DOHH2 (cell line): ENCODE data around the gene PARPBP.
"Not testable (repeated sequence)": the region's sequence is repeated elsewhere in the genome, so short reads cannot be mapped to it uniquely, and the experiment has no call there.

Experiments
- H3F3A ChIP-seq: fragments of 200-600 bp; sonication (generic), shearing (Covaris generic); 2 replicates; pipeline ENCODE4 v1.6.0; 2016; ENCODE audit warnings: antibody characterized with exemption, mild to moderate bottlenecking; ENCODE audit not compliant: control insufficient read depth, insufficient read depth
- H3K27ac ChIP-seq: fragments of 200-600 bp; sonication (generic); 2 replicates; pipeline ENCODE4 v1.5.1; 2014; ENCODE audit warnings: low read depth, mild to moderate bottlenecking, low read length, moderate library complexity
- H3K27me3 ChIP-seq: fragments of 200-600 bp; sonication (generic); 2 replicates; pipeline ENCODE4 v1.6.1; 2014; ENCODE audit warnings: mild to moderate bottlenecking, low read length, mixed read lengths; ENCODE audit not compliant: control insufficient read depth
- H3K36me3 ChIP-seq: fragments of 200-600 bp; sonication (generic); 2 replicates; pipeline ENCODE4 v1.6.1; 2014; ENCODE audit warnings: mild to moderate bottlenecking, low read length, moderate library complexity, mixed read lengths; ENCODE audit not compliant: control insufficient read depth
- H3K4me1 ChIP-seq: fragments of 200-600 bp; sonication (generic); 2 replicates; pipeline ENCODE4 v1.6.1; 2014; ENCODE audit warnings: mild to moderate bottlenecking, low read length, mixed read lengths; ENCODE audit not compliant: control insufficient read depth
- H3K4me2 ChIP-seq: fragments of 200-600 bp; sonication (generic); 2 replicates; pipeline ENCODE4 v1.6.0; 2014; ENCODE audit warnings: mild to moderate bottlenecking, low read length, moderate library complexity
- H3K4me3 ChIP-seq: fragments of 200-600 bp; sonication (generic); 2 replicates; pipeline ENCODE4 v1.5.1; 2014; ENCODE audit warnings: mild to moderate bottlenecking, low read length, mixed read lengths
- H3K79me2 ChIP-seq: fragments of 200-600 bp; sonication (generic); 2 replicates; pipeline ENCODE4 v1.6.1; 2014; ENCODE audit warnings: mild to moderate bottlenecking, low read length, mixed read lengths; ENCODE audit not compliant: control insufficient read depth
- H3K9me2 ChIP-seq: fragments of 200-600 bp; sonication (generic); replicated peaks from 2 replicates; pipeline ENCODE4 v1.6.1; 2014; ENCODE audit warnings: mild to moderate bottlenecking, low read length, mixed read lengths; ENCODE audit not compliant: control insufficient read depth
- H3K9me3 ChIP-seq: fragments of 200-600 bp; sonication (generic); 2 replicates; pipeline ENCODE4 v1.6.1; 2014; ENCODE audit warnings: antibody characterized with exemption, low read length, mixed read lengths; ENCODE audit not compliant: control insufficient read depth, insufficient read depth
- H4K20me1 ChIP-seq: fragments of 200-600 bp; sonication (generic); 2 replicates; pipeline ENCODE4 v1.6.0; 2014; ENCODE audit warnings: low read depth, mild to moderate bottlenecking, antibody characterized with exemption, low read length, moderate library complexity; ENCODE audit not compliant: control insufficient read depth, insufficient read depth
- CTCF ChIP-seq: fragments of 200-600 bp; sonication (generic); IDR thresholded peaks from one replicate; pipeline ENCODE4 v1.5.1; 2014; ENCODE audit warnings: antibody characterized with exemption, mild to moderate bottlenecking, low read depth, low read length; ENCODE audit not compliant: poor library complexity, severe bottlenecking
- EZH2phosphoT487 ChIP-seq: fragments of 200-600 bp; sonication (generic); IDR thresholded peaks from 2 replicates; pipeline ENCODE4 v1.6.1; 2017; ENCODE audit warnings: borderline replicate concordance, mild to moderate bottlenecking, antibody characterized with exemption, low read length, moderate library complexity, mixed read lengths

The PARPBP gene

GRCh38 chr12:102232036-102232435, 112.1 kb downstream of the PARPBP start:
- Histone ChIP-seq H3K4me2 (no peak overlapping the region), H4K20me1 (no peaks in the 10 kb centered on the region), H3K9me2 (no peaks in the 10 kb centered on the region), H3K4me1 (no peaks in the 10 kb centered on the region), H3K4me3 (no peak overlapping the region), H3K36me3 (no peaks in the 10 kb centered on the region), H3F3A (no peaks in the 10 kb centered on the region), H3K79me2 (no peaks in the 10 kb centered on the region), H3K27me3 (0 out of 2 replicates have a peak, but pooled peaks cover 8% of the 10 kb centered on the region), H3K9me3 (no peaks in the 10 kb centered on the region), H3K27ac (no peak overlapping the region)
- TF ChIP-seq CTCF (no peak), EZH2phosphoT487 (no peak)

GRCh38 chr12:102232446-102232845, 112.5 kb downstream of the PARPBP start:
- H3K9me3 ChIP-seq = no peaks in the 10 kb centered on the region
- TF ChIP-seq CTCF (no peak), EZH2phosphoT487 (no peak)
- no peaks in the 10 kb centered on the region for H3K9me2 ChIP-seq
- no peaks in the 10 kb centered on the region for H3K79me2 ChIP-seq
- H3K27me3 ChIP-seq = 0 out of 2 replicates have a peak, but pooled peaks cover 8% of the 10 kb centered on the region
- no peaks in the 10 kb centered on the region for H3K36me3 ChIP-seq
- no peaks in the 10 kb centered on the region for H3K4me1 ChIP-seq
- no peak overlapping the region for H3K4me2 ChIP-seq
- no peaks in the 10 kb centered on the region for H4K20me1 ChIP-seq
- no peak overlapping the region for H3K27ac ChIP-seq
- no peaks in the 10 kb centered on the region for H3F3A ChIP-seq
- H3K4me3 ChIP-seq = no peak overlapping the region

DNA sequence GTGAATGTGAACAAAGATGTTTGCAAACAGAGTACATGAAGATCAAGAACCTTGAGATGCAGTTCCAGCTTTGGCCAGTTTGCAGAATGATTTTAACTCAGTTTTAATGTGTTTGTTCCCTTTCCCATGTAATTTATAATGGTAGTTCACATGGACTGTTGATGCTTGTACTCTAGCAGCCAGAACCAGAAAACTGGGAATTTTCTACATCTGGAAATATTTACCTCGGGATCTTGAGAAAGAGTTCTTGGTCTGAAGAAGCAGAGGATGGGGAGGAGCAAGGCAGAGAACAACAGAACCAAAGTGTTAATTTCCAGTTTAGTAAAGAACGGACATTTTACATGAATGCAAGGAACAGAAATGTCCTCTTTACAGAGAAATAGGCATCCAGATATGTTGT, 114.6 kb downstream of the PARPBP start:
- Histone ChIP-seq H3K9me2 (no peaks in the 10 kb centered on the region), H3K9me3 (no peaks in the 10 kb centered on the region), H3K36me3 (no peaks in the 10 kb centered on the region), H3K4me1 (no peaks in the 10 kb centered on the region), H3K4me3 (no peak overlapping the region), H4K20me1 (no peaks in the 10 kb centered on the region), H3F3A (no peaks in the 10 kb centered on the region), H3K79me2 (no peaks in the 10 kb centered on the region), H3K27ac (no peak overlapping the region), H3K27me3 (0 out of 2 replicates have a peak, but pooled peaks cover 7% of the 10 kb centered on the region), H3K4me2 (no peak overlapping the region)
- TF ChIP-seq CTCF (no peak), EZH2phosphoT487 (no peak)

GRCh38 chr12:102240859-102241258, 120.9 kb downstream of the PARPBP start:
- H3K9me2 ChIP-seq, H3K4me1 ChIP-seq, H3K36me3 ChIP-seq, H3F3A ChIP-seq, H3K4me2 ChIP-seq, H3K27me3 ChIP-seq, H4K20me1 ChIP-seq, H3K4me3 ChIP-seq, H3K27ac ChIP-seq, H3K9me3 ChIP-seq, H3K79me2 ChIP-seq: not testable (repeated sequence)
